GM12874 (cell line): ENCODE measurements around the gene PDE3A.
A peak's percentile ranks its signal among the peaks of the same experiment; 100 is the strongest.

ENCODE experiments used
- TF ChIP-seq, protein P1 (sequence below): IDR thresholded peaks from 2 replicates; pipeline ENCODE4 v1.5.1; 2011; ENCODE audit warnings: low read depth, mild to moderate bottlenecking, control low read depth, low read length, moderate library complexity; ENCODE audit not compliant: insufficient read depth

PDE3A gene

DNA sequence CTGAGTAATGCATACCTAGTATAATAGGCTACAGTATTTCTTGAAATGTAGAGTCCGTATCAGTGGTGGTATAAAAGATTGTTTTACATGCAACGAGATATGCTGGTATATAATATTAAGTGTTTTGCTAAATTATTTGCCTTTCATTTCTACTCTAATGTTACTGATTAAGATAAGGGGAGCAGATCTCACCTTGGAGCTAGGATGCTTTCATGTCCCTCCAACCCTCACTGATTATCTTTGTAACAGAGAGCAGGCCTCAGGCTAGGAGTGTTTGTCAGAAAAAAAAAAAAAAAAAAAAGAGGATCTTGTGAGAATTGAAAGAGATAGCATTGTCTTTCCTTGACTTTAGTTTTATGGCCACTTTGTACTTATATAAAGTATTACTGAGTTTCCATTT lies 92.6 kb downstream of the PDE3A start:
- TF ChIP-seq, protein P1, sequence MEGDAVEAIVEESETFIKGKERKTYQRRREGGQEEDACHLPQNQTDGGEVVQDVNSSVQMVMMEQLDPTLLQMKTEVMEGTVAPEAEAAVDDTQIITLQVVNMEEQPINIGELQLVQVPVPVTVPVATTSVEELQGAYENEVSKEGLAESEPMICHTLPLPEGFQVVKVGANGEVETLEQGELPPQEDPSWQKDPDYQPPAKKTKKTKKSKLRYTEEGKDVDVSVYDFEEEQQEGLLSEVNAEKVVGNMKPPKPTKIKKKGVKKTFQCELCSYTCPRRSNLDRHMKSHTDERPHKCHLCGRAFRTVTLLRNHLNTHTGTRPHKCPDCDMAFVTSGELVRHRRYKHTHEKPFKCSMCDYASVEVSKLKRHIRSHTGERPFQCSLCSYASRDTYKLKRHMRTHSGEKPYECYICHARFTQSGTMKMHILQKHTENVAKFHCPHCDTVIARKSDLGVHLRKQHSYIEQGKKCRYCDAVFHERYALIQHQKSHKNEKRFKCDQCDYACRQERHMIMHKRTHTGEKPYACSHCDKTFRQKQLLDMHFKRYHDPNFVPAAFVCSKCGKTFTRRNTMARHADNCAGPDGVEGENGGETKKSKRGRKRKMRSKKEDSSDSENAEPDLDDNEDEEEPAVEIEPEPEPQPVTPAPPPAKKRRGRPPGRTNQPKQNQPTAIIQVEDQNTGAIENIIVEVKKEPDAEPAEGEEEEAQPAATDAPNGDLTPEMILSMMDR, result no peak

DNA sequence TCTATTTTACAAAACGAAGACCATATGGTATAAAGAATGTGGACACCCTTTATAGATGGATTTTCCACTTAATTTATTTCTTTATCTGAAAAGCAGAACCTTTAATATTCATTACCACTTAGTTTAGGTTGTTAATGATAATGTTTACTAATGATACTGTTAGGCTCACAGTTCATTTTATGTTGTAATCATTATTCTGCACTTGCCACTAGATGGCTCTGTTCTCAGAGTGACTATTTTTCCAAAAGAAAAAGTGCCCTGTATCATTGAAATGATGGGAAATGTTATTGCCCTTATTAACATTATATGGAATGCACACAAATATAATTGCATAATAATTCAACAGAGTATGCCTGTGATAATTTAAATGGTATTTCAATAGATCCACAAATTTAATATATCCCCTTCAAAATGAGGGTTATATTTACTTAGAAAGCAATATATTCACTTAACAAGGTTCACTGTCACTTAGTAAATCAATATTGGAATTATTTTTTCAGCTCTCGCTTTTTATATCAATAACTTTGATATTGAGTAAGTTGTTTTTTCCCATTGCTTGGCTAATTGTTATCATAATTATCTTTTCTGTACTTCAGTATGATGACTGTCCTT lies 95.7 kb downstream of the PDE3A start:
- TF ChIP-seq, protein P1, result peak; percentile 37; the same call in 1 of the 2 replicates

DNA sequence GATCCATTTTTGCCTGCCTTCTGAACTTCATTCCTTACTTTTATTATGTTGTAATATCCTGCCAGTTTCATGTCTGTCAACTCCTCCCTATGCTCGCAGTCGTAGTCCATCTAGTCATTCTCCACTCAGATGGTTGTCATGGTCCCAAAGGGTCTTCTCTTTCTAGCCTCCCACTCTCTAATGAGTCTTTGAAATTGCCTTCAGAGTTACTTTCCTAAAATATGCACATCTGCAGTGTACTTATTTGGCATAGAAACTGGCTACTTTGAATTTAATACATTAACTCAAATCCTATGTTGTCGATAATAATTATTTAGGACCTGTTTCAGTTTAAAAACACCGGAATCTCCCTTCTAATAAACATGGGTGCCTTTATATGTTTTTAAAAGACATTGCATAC lies 101.0 kb downstream of the PDE3A start:
- TF ChIP-seq, protein P1, result no peak

DNA sequence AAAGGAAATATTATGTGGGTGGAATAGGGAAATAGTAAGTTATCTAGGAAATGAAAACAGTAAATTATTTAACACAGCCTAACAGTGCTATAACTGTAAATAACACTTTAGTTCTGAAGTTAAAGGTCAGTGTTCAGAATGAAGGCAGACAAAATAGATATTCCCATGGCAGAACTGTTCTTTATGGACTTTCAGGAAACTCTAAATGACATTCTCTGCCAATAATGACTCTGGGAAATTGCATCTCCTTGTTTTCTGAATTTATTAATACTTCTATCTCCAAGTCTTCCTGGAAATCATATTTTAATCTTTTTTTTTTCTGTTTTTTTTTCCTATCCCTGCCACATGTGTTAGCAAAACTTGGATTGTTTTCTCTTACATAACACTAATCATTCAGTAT lies 101.4 kb downstream of the PDE3A start:
- TF ChIP-seq, protein P1, result no peak

DNA sequence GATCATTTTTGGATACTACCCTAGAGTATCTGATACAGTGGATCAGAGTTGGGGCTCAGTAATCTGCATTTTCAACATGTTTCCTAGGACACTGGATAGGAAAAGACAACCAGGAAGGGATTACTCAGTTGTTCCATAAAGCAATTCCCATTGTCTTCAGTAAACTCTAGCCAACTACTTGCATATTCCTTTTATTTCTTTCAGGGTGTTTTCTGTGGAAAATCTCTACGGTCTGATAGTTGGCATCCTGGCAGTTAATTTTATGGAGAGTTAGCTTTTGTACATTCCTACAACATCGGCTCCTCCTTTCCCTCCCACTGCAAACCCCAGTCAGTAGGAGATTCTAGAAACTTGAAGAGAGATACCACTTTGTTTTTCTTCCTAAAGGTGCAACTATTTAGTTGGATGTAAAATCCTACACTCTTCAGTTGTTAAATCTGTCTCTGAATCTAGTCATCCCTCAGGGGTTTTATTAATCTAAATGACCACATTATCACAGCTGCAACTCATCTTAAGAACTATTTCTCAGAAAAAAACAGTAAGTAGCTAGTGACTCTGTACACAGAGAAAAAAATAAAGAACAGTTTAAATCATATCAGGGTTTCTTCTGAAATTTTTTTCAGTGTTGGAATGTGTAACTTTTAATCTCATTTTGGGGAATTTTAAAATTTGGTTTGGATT lies 103.9 kb downstream of the PDE3A start:
- TF ChIP-seq, protein P1, result no peak

DNA sequence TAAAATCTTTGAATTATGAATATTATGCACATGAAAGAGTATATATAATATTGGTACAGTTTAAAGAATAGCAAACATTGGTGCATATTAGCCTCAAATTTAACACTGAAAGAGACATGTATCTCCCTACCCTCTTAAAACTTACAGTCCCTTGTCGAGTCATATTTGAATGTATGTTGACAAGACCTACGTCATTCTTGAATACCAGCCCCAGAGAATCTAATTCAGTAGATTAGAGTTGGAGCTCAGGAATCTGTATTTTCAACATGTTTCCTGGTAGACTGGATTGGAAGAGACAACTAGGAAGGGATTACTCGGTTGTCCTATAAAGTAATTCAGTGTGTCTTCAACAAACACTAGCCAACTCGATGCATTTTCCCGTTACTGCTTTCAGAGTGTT lies 104.8 kb downstream of the PDE3A start:
- TF ChIP-seq, protein P1, result no peak

DNA sequence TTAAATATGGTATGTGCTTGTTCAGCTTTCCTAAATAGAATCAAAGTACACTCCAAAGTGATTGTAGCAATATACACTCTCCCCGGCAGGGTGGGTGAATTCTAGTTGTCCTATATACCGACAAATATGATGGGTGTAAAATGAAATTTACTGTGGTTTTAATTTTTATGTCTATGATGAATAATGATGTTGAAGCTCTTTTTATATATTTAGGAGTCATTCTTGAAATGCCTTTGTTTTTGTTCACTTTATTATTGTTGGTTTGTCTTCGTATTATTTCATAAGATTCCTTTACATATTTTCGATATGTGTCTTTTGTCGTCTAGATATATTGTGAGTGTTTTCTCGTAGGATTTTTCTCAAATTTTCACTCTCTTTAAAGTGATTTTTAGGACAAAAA lies 105.7 kb downstream of the PDE3A start:
- TF ChIP-seq, protein P1, result no peak
